A549 (cell line): ENCODE results near the gene MPRIP. TPM values are rescaled to one million over a fixed set of nuclear protein-coding genes. Genes with fewer than 3 reads are reported as not detected.
"Not testable (repeated sequence)": the region's sequence is repeated elsewhere in the genome, so short reads cannot be mapped to it uniquely, and the experiment has no call there.

Experiments used
- ATAC-seq, 2 experiments: fragments of 200-7000 bp in 1 of 2; fragments of >200 bp in 1 of 2; cut with Nextera tagmentation in 1 of 2; cut with Tn5 transposase in 1 of 2; 3 replicates each; pipeline versions ENCODE4 v1.8.0 to v1.9.1; 2018 to 2020; ENCODE audit warnings: mild to moderate bottlenecking in 1 of 2, moderate library complexity in 1 of 2
- CTCF ChIA-PET: fragments of 300-600 bp; sonication (Branson Sonifier 250); formaldehyde crosslinking; extraction: SDS; loops from one replicate; lab custom pipeline; 2021; ENCODE audit warnings: antibody characterized with exemption, inconsistent platforms; lab: Yijun Ruan, JAX
- POLR2A ChIA-PET: fragments of 350-600 bp; formaldehyde crosslinking; extraction: SDS; loops from one replicate; lab custom pipeline; 2021; ENCODE audit warnings: antibody characterized with exemption, inconsistent platforms; lab: Yijun Ruan, JAX
- DNase-seq, 2 experiments: peaks; one replicate each; pipeline versions ENCODE4 v3.0.0 to v3.0.0-alpha.2; 2011 to 2016; ENCODE audit warnings: low read depth in 1 of 2, low spot score in 1 of 2
- FAIRE-seq: peaks from 2 replicates; lab custom pipeline; 2011; peaks lifted over from hg19 to GRCh38; lab: Jason Lieb, UNC
- H3K27ac ChIP-seq, 2 experiments: fragments of >200 bp; sonication (Bioruptor Twin); formaldehyde crosslinking; 3 replicates each; pipeline ENCODE4 v1.5.1; 2016 to 2017
- H3K4me1 ChIP-seq: fragments of >200 bp; sonication (Bioruptor Twin); formaldehyde crosslinking; 3 replicates; pipeline ENCODE4 v1.6.1; 2016
- H3K4me2 ChIP-seq: fragments of >200 bp; sonication (Bioruptor Twin); formaldehyde crosslinking; 3 replicates; pipeline ENCODE4 v1.6.1; 2016
- H3K4me3 ChIP-seq: fragments of >200 bp; sonication (Bioruptor Twin); formaldehyde crosslinking; 3 replicates; pipeline ENCODE4 v1.5.1; 2016
- H3K9me3 ChIP-seq: fragments of >200 bp; sonication (Bioruptor Twin); formaldehyde crosslinking; 3 replicates; pipeline ENCODE4 v1.6.1; 2016
- BCL3 ChIP-seq: fragments of >200 bp; sonication (Bioruptor Twin); formaldehyde crosslinking; IDR thresholded peaks from 3 replicates; pipeline ENCODE4 v1.6.1; 2016
- BHLHE40 ChIP-seq: IDR thresholded peaks from 2 replicates; pipeline ENCODE4 v1.6.1; 2012; ENCODE audit warnings: low read depth, low read length, inconsistent platforms
- CTCF ChIP-seq: fragments of >200 bp; sonication (Bioruptor Twin); formaldehyde crosslinking; IDR thresholded peaks from 3 replicates; pipeline ENCODE4 v1.5.1; 2016
- ESRRA ChIP-seq: fragments of 150-350 bp; IDR thresholded peaks from 2 replicates; pipeline ENCODE4 v1.6.1; 2014; ENCODE audit warnings: mild to moderate bottlenecking, low read length, borderline replicate concordance
- FOXS1 ChIP-seq: fragments of 250-450 bp; sonication (Bioruptor Pico); IDR thresholded peaks from 2 replicates; pipeline ENCODE4 v1.5.0; 2020; ENCODE audit warnings: mild to moderate bottlenecking, moderate library complexity
- HOXB5 ChIP-seq: fragments of 250-450 bp; sonication (Bioruptor Pico); IDR thresholded peaks from 2 replicates; pipeline ENCODE4 v1.5.0; 2020; ENCODE audit warnings: mild to moderate bottlenecking, moderate library complexity
- JUN ChIP-seq, 2 experiments: fragments of >200 bp; sonication (Bioruptor Twin); formaldehyde crosslinking; IDR thresholded peaks; 2 replicates in 1 of 2; 3 replicates in 1 of 2; pipeline ENCODE4 v1.6.1; 2016 to 2017
- KDM1A ChIP-seq: fragments of 200-600 bp; sonication (generic); IDR thresholded peaks from 2 replicates; pipeline ENCODE4 v1.6.1; 2016; ENCODE audit warnings: low read depth, mild to moderate bottlenecking
- MAX ChIP-seq: IDR thresholded peaks from 2 replicates; pipeline ENCODE4 v1.6.1; 2012
- POLR2AphosphoS2 ChIP-seq: conservative IDR thresholded peaks from 2 replicates; pipeline ENCODE4 v1.6.1; 2012; ENCODE audit warnings: low read length, improper control_type of control experiment, inconsistent platforms
- RAD21 ChIP-seq, 2 experiments: fragments of >200 bp in 1 of 2; sonication (Bioruptor Twin) in 1 of 2; formaldehyde crosslinking in 1 of 2; IDR thresholded peaks in 1 of 2; conservative IDR thresholded peaks in 1 of 2; 2 replicates in 1 of 2; 3 replicates in 1 of 2; pipeline ENCODE4 v1.6.1; 2012 to 2018; ENCODE audit warnings: inconsistent platforms in 1 of 2
- RCOR1 ChIP-seq: fragments of 150-350 bp; IDR thresholded peaks from 2 replicates; pipeline ENCODE4 v1.6.1; 2014; ENCODE audit warnings: antibody characterized with exemption, low read length, low read depth
- SMC3 ChIP-seq: fragments of >200 bp; sonication (Bioruptor Twin); formaldehyde crosslinking; IDR thresholded peaks from 3 replicates; pipeline ENCODE4 v1.6.1; 2018; ENCODE audit warnings: inconsistent platforms
- TFCP2L1 ChIP-seq: fragments of 250-450 bp; sonication (Bioruptor Pico); IDR thresholded peaks from 2 replicates; pipeline ENCODE4 v1.5.0; 2021; ENCODE audit warnings: mild to moderate bottlenecking
- ZFP36 ChIP-seq: fragments of 450-650 bp; IDR thresholded peaks from 2 replicates; pipeline ENCODE4 v1.6.1; 2014; ENCODE audit warnings: borderline replicate concordance; ENCODE audit not compliant: partially characterized antibody
- ZSCAN20 ChIP-seq: fragments of 250-450 bp; sonication (Bioruptor Pico); IDR thresholded peaks from 2 replicates; pipeline ENCODE4 v1.8.0; 2022; ENCODE audit warnings: mild to moderate bottlenecking, moderate library complexity
- WGBS: methylation state at CpG from one replicate; pipeline ENCODE4 v1.1.6; 2017; ENCODE audit errors: missing lambda C conversion rate; 5-methylcytosine and 5-hydroxymethylcytosine counted together
- polyA plus RNA-seq, 4 experiments: library from polyadenylated mRNA; depleted of rRNA in 3 of 4; stranded (reverse); fragments of >200 nt; fragmentation: RNase III in 1 of 4; extraction: RNeasy Plus Mini Kit Qiagen cat#74134 plus additional on column Dnase treatment in 1 of 4; gene quantifications; 2 replicates in 3 of 4; 3 replicates in 1 of 4; pipeline ENCODE4 v1.2.3, GENCODE V29; 2011 to 2017

The MPRIP gene
- polyA plus RNA-seq, 2 of the 4 experiments (the other 2 are of a cell fraction): 147 to 228 TPM

- H3K4me2 ChIP-seq: peak overlapping the region; percentile 86
- peak overlapping the region; percentile 77 to 83 for H3K27ac ChIP-seq
- DNase-seq: peak; percentile 81 to 88
- H3K9me3 ChIP-seq: no peaks in the 10 kb centered on the region
- peak; percentile 32 for FAIRE-seq
- WGBS: 22% methylated on average over 22 of the region's 22 CpGs
- POLR2A ChIA-PET: no interaction called here
- peak; percentile 84 to 93 for ATAC-seq
- TF ChIP-seq HOXB5 (0 out of 2 replicates have a peak, but pooled peaks have one; percentile 10), ZFP36 (no peak), KDM1A (no peak), FOXS1 (CRISPR knock-in tag) (no peak), CTCF (peak; percentile 99), RCOR1 (no peak), MAX (peak; percentile 53; the same call in 1 of the 2 replicates), SMC3 (peak; percentile 99), BHLHE40 (no peak), RAD21 (conservative IDR thresholded peaks at IDR 0.05 in 1 of 2, IDR thresholded peaks at IDR 0.05 in 1 of 2) (peak; percentile 99 to 100)
- TF ChIP-seq, all 56 proteins: peak for 5
- CTCF ChIA-PET: interaction anchor here (0.6 to 5.2 kb wide), 18 partner anchors 9 to 1260 kb away, joined by 3 to 55 read pairs (median 4); no protein-coding TSS in a partner anchor
- H3K4me1 ChIP-seq: peaks cover 11% of the 10 kb centered on the region
- no peak overlapping the region for H3K4me3 ChIP-seq
Measured at GRCh38 chr17:17001874-17002520, 40.3 kb upstream of the MPRIP start.

GRCh38 chr17:17002731-17003715, 39.2 kb upstream of the MPRIP start:
- POLR2A ChIA-PET: not testable (repeated sequence)

GRCh38 chr17:17004251-17004996, 37.8 kb upstream of the MPRIP start:
- peak overlapping the region; percentile 23 to 83; a peak in 5 of 6 replicates for H3K27ac ChIP-seq
- peaks cover 29% of the 10 kb centered on the region for H3K4me1 ChIP-seq
- no peaks in the 10 kb centered on the region for H3K9me3 ChIP-seq
- WGBS: 82% methylated on average over 19 of the region's 19 CpGs
- no peak for ATAC-seq
- TF ChIP-seq TFCP2L1: no peak
- no peak for TF ChIP-seq ESRRA
- TF ChIP-seq BCL3: no peak
- TF ChIP-seq JUN (IDR thresholded peaks at IDR 0.05): no peak
- no peak for TF ChIP-seq KDM1A
- no peak for TF ChIP-seq ZSCAN20 (CRISPR knock-in tag)
- no peak for TF ChIP-seq POLR2AphosphoS2
- TF ChIP-seq, all 56 proteins: peak for 0
- ChIA-PET CTCF (interaction anchor here (0.6 to 1.6 kb wide), 3 partner anchors 37 to 447 kb away, joined by 3 to 6 read pairs (median 4); no protein-coding TSS in a partner anchor), POLR2A (no interaction called here)
- Histone ChIP-seq H3K4me3 (no peak overlapping the region), H3K4me2 (no peak overlapping the region)
- no peak for DNase-seq
- no peak for FAIRE-seq

More at GRCh38 chr17:17002731-17003715, 39.2 kb upstream of the MPRIP start:
- peaks cover 15% of the 10 kb centered on the region for H3K4me1 ChIP-seq
- FAIRE-seq: peak; percentile 87
- WGBS: 91% methylated on average over 17 of the region's 20 CpGs
- peak in 1 of 2 experiments; percentile 17; a peak in 2 of 6 replicates for ATAC-seq
- CTCF ChIA-PET: interaction anchor here (0.6 to 1.5 kb wide), 10 partner anchors 10 to 1259 kb away, joined by 3 to 7 read pairs (median 3); no protein-coding TSS in a partner anchor
- peak overlapping the region; percentile 44 to 83; a peak in 5 of 6 replicates for H3K27ac ChIP-seq
- not testable (repeated sequence) for H3K9me3 ChIP-seq, H3K4me2 ChIP-seq, DNase-seq, H3K4me3 ChIP-seq

GRCh38 chr17:17004997-17005614, 37.2 kb upstream of the MPRIP start:
- ATAC-seq, H3K9me3 ChIP-seq, FAIRE-seq, DNase-seq, POLR2A ChIA-PET, H3K4me2 ChIP-seq, H3K4me3 ChIP-seq: not testable (repeated sequence)
- CTCF ChIA-PET: interaction anchor here (0.9 to 1.6 kb wide), 3 partner anchors 10 to 169 kb away, joined by 3 to 6 read pairs (median 5); no protein-coding TSS in a partner anchor
- 85% methylated on average over 10 of the region's 14 CpGs for WGBS
- peaks cover 34% of the 10 kb centered on the region for H3K4me1 ChIP-seq
- peak overlapping the region; percentile 23 to 83; a peak in 5 of 6 replicates for H3K27ac ChIP-seq

- H3K9me3 ChIP-seq, DNase-seq, ATAC-seq, H3K4me2 ChIP-seq, H3K4me3 ChIP-seq, POLR2A ChIA-PET: not testable (repeated sequence)
- Histone ChIP-seq H3K4me1 (peaks cover 40% of the 10 kb centered on the region), H3K27ac (peak overlapping the region; percentile 87 to 97)
- WGBS: 84% methylated on average over 4 of the region's 6 CpGs
- FAIRE-seq: peak; percentile 7
- CTCF ChIA-PET: interaction anchor here (0.7 to 2.4 kb wide), 6 partner anchors 16 to 305 kb away, joined by 3 to 10 read pairs (median 4); no protein-coding TSS in a partner anchor
Measured at GRCh38 chr17:17007891-17008290, 34.4 kb upstream of the MPRIP start.
